Cardiac septum (tissue), 1 donor: ENCODE measurements around the gene GPC5. TPM values are rescaled to one million over a fixed set of nuclear protein-coding genes. Genes with fewer than 3 reads are reported as not detected.

Experiments used
- DNase-seq: peaks from one replicate; pipeline ENCODE4 v3.0.0-alpha.2; 2020; ENCODE audit warnings: low spot score
- intact Hi-C: fragments of 100-400 bp; cut with DNase I; formaldehyde crosslinking; loops from one replicate; pipeline ENCODE4 v1.14.0; 2022
- total RNA-seq: library from RNA; stranded (reverse); fragmentation: NEBNext Ultra II Directional; extraction: Animal tissue kit (Norgen Biotek cat#: 25700); gene quantifications from one replicate; pipeline ENCODE4 v1.2.1, GENCODE V29; 2021
- donor health status: DM: no; HTN: no; CAD: no.

GPC5 gene
- total RNA-seq, 1 donor from 2014 or later: 0.86 TPM

DNA sequence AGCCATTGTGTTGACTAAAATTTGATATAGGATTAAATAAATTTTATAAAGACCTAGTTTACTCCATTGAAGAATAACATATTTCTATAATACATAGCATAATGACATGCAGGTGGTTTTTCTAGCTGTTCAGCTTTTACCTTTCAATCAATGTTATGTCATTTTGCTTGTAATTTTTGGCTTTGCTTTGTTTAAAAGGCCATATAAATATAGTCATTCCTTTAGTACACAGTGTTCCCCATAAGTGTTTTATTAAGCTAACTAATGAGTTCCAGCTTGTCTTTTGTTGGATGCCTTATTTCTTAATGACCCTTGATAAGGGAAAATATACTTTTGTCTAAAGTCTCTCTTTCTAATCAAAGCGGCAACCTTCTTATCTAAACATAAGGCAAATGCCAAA, 921.9 kb downstream of the GPC5 start:
- no peak for DNase-seq
- intact Hi-C loops: no loop called here

DNA sequence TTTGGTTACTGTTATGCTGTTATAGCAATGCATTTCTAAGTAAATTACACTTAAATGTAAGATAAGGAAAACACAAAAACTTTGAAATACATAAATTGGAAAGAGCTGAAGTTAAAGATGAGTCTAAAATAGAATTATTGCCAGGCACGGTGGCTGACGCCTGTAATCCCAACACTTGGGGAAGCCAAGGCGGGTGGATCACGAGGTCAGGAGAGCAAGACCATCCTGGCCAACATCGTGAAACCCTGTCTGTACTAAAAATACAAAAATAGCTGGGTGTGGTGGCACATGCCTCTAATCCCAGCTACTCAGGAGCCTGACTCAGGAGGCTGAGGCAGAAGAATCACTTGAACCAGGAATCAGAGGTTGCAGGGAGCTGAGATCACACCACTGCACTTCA, 922.8 kb downstream of the GPC5 start:
- intact Hi-C loops: no loop called here
- DNase-seq: no peak

DNA sequence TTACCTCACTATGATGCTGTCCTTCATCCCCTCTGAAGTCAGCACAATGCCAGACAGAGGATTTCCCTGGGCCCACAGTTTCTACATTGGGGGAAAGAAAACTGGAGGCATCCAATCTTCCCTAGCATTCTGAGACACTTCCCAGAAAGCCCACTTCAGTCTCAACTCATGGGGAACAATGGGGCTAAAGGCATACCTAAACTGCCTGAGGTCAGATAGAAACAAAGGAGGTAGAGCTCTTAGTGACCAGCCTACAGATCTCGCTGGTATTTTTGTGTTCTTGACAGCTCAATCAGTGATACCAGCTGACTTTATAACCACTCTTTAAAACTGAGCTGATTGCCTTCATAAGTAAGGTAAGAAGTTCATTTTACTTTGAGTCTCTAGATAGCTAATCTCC, 947.2 kb downstream of the GPC5 start:
- no peak for DNase-seq
- intact Hi-C loops: no loop called here

DNA sequence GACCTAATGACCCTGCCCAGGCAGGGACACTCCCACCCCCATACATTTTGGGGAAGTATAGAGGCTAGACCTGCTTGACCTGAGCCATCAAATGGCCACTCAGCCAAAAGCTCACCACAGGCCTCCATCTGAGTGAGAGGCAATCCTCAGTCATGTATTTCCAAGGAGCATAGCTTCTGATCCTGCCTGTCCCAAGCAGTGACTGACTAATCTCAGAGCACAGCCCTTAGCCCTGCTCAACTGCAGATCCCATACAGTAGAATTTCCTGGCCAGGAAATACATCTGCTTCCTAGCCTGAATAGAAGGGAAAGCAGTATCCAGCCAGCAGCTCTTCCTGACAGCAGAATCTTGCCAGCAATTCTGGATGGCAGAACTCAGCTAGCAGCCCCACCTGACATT, 947.6 kb downstream of the GPC5 start:
- DNase-seq: no peak
- intact Hi-C loops: no loop called here

DNA sequence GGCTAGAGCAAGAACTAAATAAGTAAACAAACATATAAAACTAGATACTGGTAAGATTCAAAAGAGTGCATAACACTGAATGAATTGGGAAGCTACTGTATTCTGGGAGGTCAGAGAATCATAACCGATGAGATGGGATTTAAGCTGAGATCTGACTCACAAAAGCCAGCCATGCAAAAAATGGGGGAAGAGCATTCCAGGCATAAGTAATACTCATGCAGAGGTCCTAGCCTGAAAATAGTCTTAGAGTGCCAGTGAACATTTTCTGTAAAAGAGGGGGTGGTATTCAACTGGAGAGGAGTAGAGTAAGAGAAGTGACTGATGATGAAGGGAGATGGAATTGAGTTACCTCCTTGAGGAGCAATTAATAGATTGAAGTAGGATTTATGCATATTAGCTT, 956.2 kb downstream of the GPC5 start:
- DNase-seq: no peak
- intact Hi-C loops: no loop called here

DNA sequence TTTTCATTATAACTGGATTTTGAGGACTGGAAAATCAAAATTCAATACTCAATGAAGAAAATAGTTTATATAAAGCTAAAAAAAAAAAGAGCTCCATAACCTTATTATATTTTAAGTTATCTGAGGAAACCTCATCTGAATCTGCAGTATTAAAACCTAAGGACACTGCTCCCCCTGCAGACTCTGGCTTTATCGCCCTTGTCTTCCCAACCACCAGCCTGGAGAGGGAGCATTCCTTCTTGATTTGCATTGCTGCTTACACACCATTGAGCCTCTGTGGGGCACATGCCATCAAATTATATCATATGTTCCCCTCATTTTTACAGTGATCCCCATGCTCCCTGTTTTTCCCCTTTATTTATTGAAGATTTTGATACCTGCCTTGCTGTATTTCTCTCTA, 956.8 kb downstream of the GPC5 start:
- DNase-seq: no peak
- intact Hi-C loops: no loop called here

DNA sequence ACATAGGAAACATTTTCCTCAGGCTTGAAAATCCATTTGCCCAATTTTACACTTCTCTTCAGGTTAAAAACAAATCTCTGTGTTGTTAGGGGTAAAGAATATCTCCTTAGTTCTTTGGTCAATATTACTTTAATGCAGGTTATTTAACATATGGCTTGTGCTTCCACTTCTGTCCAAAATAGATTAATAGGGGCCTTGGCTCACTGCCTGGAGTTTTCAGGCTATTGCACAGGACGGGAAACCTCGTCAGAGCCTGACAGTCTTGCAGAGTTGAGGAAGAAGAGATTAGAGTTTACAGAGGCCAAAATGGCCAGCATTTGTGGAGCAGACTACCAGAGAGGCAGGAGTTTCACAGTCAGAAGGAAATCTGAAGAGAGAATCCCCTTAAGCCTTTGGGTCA, 964.3 kb downstream of the GPC5 start:
- intact Hi-C loops: no loop called here
- DNase-seq: no peak

DNA sequence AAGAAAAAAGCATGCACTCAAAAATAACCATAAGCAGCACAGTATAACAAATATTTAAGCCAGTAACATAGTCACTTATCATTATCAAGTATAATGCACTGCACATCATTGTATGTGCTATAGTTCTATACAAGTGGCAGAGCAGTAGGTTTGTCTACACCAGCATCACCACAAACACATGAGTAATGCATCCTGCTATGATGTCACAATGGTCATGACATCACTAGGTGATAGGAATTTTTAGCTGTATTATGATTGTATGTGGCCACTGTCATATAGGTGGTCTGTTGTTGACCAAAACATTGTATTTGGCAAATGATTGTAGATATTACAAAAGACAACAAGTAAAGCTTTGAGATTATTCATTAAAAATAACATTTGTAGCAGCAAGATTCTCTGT, 967.5 kb downstream of the GPC5 start:
- DNase-seq: no peak
- intact Hi-C loops: no loop called here

DNA sequence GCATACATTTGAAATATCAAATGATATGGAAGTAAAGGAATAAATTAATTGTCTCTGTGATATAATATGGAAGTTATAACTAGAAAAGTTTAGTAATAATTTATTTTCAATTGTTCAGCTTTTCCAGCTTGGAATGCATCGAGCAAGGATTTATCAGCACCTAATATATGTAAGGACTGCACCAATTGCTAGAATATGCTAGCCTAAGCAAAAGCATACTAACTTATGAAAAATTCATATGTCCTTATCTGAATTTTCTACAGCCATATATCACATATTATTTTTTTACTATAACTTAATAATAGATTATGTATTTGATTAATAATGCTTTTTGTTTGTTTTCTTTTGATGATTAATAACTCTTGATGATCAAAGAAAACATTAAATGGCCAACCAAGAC, 979.0 kb downstream of the GPC5 start:
- intact Hi-C loops: no loop called here
- DNase-seq: no peak

DNA sequence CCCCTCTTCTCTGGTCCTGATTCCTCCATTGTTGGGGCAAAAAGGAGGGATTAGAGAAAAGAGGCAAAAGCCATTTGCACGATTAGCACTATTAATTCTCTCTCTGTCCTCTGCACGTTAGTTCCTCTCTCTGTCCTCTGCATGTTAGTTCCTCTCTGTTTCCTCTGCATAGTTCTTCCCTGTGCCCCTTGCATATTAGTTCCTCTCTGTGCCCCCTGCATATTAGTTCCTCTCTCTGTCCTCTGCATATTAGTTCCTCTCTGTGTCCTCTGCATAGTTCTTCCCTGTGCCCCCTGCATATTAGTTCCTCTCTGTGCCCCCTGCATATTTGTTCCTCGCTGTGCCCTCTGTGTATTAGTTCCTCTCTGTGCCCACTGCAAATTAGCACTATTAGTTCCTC, 981.0 kb downstream of the GPC5 start:
- intact Hi-C loops: no loop called here
- no peak for DNase-seq

DNA sequence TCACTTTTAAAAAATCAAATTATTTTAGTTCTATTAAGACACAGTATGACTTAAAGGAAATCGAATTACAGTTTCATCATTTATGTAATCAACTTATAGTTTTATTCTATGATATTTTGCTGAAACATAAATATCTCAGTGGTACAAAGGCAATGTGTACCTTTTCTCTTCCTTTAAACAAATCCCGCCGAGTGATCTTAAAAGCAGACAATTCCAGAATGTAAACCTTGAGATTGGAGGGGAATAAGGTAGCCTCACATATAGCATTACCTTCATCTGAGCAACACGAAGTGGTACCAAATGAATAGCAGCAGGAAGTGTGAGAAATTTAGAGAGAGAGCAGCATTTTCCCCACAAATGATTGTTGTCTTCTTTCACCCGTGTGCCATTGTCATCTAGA, 986.0 kb downstream of the GPC5 start:
- DNase-seq: no peak

DNA sequence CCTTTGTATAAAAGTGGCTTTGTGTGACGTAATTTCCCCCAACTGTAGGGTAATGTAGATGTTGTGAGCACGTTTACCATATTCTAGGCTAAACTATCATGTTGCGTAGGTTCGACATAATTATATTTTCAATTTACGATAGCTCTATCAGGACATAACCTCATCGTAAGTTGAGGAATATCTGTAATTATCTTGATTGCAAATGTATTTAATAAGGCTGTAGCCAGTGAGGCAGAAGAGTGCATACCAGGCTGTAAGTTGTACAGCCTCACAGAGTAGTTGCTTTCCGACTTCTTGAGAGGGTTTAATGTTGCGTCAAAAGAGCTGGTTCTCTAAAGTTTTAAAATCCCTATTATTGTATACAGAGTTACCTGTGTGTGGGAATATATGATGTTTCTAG, 988.8 kb downstream of the GPC5 start:
- intact Hi-C loops: no loop called here
- no peak for DNase-seq

More for the DNA sequence above, 986.0 kb downstream of the GPC5 start:
- intact Hi-C loops: no loop called here

DNA sequence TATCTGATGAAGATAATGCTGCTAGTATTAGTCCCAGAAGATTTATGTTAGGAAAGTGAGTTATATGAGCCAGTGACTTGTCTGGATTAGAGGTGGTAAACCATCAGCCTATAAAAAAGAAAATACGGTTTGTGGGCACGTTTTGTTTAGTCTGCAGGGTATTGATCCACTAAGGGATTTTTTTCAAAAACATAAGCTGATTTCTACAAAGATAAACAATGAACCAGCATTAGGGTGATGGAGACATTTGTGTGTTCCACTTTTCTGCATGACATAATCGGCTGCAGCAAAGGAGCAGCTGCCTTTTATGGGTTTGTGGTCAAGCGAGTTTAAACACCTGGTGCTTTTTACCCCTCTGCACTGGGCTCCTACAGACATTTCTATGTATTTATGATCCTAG, 991.8 kb downstream of the GPC5 start:
- intact Hi-C loops: no loop called here
- no peak for DNase-seq

DNA sequence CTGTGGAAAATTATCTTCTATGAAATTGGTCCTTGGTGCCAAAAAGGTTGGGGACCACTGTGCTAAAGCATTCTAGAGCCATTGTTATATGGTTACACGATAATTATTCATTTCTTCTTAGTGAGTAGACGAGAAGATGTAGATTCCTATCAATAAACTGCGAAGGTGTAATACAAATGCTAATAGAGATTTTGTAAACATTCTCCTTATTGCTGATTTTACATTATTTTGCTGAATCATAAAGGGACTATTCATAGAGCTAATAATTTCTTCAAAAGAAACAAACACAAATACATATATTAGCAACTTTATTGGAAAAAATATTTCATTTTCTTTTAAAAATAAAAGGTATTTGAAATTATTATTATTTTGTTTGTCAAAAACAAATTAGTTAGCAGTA, 1005.2 kb downstream of the GPC5 start:
- no peak for DNase-seq
- intact Hi-C loops: no loop called here

DNA sequence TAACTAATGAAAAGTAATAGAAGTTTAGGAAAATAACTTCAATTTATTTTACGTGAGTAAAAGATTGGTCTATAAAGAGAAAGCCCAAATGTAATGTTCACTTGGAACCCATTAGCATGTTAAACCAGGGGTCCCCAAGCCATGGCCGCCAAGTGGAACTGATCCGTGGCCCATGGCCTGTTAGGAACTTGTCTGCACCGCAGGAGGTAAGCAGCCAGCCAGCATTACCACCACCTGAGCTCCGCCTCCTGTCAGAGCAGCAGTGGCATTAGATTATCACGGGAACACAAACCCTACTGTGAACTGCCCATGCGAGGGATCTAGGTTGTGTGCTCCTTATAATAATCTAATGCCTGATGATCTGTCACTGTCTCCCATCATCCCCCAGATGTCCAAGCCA, 1009.4 kb downstream of the GPC5 start:
- no peak for DNase-seq

DNA sequence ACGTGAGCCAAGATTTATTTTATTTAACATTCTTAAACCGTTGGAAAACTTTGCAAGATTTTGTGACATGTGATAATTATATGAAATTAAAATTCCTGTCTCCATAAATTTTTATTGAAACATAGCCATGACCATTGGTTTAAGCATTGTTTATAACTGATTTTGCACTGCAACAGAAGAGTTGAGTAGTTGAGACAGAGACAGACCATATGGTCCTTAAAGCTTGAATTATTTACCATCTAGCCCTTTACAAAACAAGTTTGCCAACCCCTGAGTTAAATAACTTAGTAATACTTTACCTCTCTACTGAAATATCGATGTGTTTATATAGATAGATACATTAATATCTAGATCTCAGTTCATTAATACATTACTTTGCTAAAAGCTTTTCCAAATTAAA, 1014.1 kb downstream of the GPC5 start:
- intact Hi-C loops: no loop called here
- DNase-seq: no peak

More for the DNA sequence above, 1009.4 kb downstream of the GPC5 start:
- intact Hi-C loops: no loop called here

DNA sequence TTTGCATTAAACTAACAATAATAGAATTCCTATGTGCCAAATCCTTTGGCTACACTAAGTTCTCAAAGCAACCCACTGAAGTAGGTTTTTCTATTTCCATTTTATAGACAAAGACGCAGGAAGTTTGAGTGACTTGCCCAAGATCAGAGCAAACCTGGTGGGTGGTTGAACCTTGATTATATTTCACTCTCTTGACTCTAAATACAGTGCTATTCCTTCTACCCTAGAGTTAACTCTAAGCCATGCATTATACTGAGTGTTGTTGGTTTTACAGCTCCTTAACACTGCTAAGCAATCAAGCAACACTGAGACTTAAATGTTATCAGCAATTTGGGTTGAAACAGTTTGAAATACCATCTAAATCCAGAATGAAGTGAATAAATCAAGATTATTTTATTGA, 1014.6 kb downstream of the GPC5 start:
- intact Hi-C loops: no loop called here
- no peak for DNase-seq

DNA sequence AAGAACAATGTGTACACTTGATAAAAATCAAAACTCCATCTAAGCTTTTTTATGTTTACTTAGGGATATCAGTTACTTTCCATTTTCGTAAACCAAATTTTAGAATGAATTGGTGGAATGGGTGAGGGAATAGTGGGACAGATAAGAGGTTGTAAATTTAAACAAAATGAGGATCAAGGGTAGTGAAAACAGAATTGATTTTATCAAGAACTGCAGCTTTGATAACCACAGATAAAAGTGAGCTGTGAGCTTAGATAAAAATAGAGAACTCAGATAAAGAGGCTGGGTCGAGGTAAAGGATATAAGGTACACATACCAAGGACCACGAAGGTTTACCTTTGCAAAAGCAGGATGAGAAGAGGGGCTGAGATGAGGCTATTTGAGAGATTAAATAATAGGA, 1015.0 kb downstream of the GPC5 start:
- DNase-seq: no peak
- intact Hi-C loops: no loop called here

DNA sequence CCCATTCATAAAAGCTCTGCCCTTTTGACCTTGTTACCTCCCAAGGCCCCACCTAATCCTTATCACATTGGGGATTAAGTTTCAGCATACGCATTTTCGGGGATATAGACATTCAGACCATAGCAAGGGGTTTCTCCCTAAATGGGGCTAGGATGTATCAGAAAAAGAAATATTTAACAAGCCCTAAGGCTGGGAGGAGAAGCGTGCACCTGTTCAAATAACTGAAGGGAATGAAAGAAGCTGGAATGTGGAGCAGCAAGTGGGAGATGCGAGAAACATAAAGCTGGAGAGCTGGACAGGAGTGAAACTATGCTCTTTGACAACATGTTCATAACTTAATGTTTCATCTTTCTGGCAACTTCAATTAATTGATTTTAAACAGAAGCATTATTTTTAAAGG, 1016.4 kb downstream of the GPC5 start:
- DNase-seq: no peak
- intact Hi-C loops: no loop called here

DNA sequence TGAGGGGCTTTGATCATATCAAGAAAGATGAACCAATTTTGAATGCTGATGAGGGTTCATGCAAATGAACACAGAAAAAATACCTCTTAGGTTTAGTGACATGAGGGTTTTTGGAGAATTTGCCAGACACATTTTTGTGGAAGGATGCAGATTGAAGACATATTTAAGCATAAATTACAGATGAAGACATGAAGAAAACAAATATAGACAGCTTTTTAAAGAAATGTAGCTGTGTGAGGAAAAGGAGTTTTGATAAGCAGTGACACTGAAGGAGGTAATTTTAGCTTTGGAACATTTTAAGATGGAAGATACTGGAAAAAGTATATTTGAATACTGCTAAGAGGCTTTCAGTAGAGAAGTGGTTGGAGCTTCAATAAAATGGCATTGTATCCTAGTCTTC, 1017.4 kb downstream of the GPC5 start:
- no peak for DNase-seq
- intact Hi-C loops: no loop called here

DNA sequence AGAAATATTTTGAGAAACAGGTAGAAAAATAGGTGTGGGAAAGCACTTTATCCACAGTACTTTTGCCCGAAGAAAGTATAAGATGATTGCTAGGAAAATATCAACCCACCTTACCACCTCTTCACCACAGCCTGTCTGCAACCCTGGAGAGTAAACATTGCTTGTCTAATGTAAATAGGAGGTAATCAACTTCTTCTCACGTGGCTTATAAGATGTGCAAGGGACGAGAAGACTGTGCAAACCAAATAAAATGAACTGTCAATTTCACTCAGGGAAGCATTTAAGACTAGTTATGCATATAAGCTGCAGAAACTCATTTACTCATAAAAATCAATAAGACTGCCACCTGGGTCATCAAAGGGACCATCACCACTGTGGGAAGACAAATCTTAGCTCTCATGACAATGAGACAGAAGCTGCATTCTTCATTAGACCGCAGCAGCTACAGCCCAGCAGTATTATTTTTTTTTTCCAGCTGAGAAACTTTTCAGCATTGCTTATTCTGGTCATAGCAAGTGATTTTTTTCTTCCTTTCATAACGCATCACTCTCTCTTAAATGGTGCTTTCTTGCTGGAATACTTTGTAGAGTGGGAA, 1020.5 kb downstream of the GPC5 start:
- intact Hi-C loops: no loop called here
- no peak for DNase-seq

DNA sequence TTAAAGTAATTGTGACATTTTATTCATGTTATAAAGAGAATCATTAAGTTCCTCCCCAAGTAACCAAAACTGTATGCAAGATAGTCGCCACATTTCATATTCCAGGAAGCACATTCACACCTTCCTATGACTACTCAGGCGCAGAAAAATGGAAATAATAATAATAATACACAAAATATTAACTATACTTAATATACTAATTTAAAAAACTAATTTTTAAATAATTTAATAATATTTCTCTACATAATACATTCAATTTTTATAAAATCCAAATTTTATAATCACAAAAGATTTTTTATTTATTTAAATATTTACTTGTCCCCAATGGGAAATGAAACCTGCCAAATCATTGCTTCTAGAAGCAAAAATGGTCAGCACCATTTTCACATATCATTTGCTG, 1030.8 kb downstream of the GPC5 start:
- no peak for DNase-seq
- intact Hi-C loops: no loop called here

DNA sequence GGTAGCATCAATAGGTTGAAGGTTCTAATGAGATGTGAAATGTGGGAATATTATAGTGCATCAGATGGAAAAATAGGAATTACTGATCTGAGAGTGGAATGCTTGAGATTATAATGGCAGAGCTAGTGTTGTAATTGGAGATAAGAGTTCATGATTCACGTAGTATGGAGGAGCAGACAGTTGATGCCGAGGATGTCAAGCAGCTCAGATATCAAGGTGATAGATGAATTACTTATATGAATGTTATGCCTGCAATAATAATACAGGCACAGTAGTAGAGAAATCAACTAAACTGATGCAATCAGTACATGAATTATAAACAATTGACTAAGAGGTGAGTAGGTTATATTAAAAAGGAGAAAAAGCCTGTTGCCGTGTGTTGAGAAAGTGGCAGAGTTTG, 1035.0 kb downstream of the GPC5 start:
- intact Hi-C loops: no loop called here
- DNase-seq: no peak
